GM12892 (cell line): ENCODE results near the gene MRPL28.

Source experiments
- POLR2A ChIP-seq: IDR thresholded peaks from 2 replicates; pipeline ENCODE4 v1.6.1; 2011; ENCODE audit warnings: low read depth, low read length, control low read depth
- POLR2AphosphoS5 ChIP-seq: IDR thresholded peaks from 2 replicates; pipeline ENCODE4 v1.6.1; 2011; ENCODE audit warnings: low read depth, low read length, control low read depth
- TAF1 ChIP-seq: IDR thresholded peaks from 2 replicates; pipeline ENCODE4 v1.6.1; 2011; ENCODE audit warnings: low read depth, mild to moderate bottlenecking, control low read depth, low read length, borderline replicate concordance

- no peak for TF ChIP-seq POLR2AphosphoS5
- TF ChIP-seq POLR2A: no peak
- no peak for TF ChIP-seq TAF1
Observed at GRCh38 chr16:370443-370842, at the start of gene MRPL28.
